ENCODE data around the gene AMH. TPM values are rescaled to one million over a fixed set of nuclear protein-coding genes. Genes with fewer than 3 reads are reported as not detected.
A peak's percentile ranks its signal among the peaks of the same experiment; 100 is the strongest.

AMH gene
- total and polyA plus RNA-seq, 2 of the 4 experiments (the other 2 are of a cell fraction): 0.86 TPM; not detected in 1

- H3K18ac ChIP-seq (ENCODE audit: low read depth, low read length): no peak overlapping the region
- ATAC-seq (ENCODE audit: low read depth) (peak; percentile 53), DNase-seq (peak; percentile 54)
- H3K9me1 ChIP-seq (ENCODE audit: insufficient read depth, low read length): no peaks in the 10 kb centered on the region
- dilution Hi-C loops (cut with HindIII; ENCODE audit: low sequenced_read_pairs, unreplicated experiment): no loop called here
- no peak overlapping the region for H3K4me3 ChIP-seq (ENCODE audit: insufficient read depth, low read depth, low read length)
- H2BK20ac ChIP-seq (ENCODE audit: low read depth, low read length): no peak overlapping the region
- H2AK9ac ChIP-seq (replicated peaks; ENCODE audit: low read depth, low read length, poor library complexity): no peak overlapping the region
- no peak overlapping the region for H4K8ac ChIP-seq (ENCODE audit: low read depth in 2 of 2, low read length in 2 of 2)
- H3K27me3 ChIP-seq (ENCODE audit: control insufficient read depth, insufficient read depth, low read length): peaks cover 36% of the 10 kb centered on the region
- peaks cover 5% of the 10 kb centered on the region for H3K4me1 ChIP-seq (ENCODE audit: control insufficient read depth, insufficient read depth, low read length)
- no peaks in the 10 kb centered on the region for H3K9me3 ChIP-seq (ENCODE audit: control insufficient read depth, insufficient read depth, low read length)
- intact Hi-C loops (cut with micrococcal nuclease): no loop called here
- H2BK15ac ChIP-seq (ENCODE audit: low read depth, low read length): no peak overlapping the region
- no peak overlapping the region for H4K91ac ChIP-seq (ENCODE audit: insufficient read depth, low read depth, low read length)
- H3K23ac ChIP-seq (ENCODE audit: low read depth, low read length): no peak overlapping the region
- no peak overlapping the region for H4K5ac ChIP-seq (ENCODE audit: low read depth, low read length)
- peak overlapping the region; percentile 23; the same call in 1 of the 2 replicates for H3K4me2 ChIP-seq (ENCODE audit: low read depth, low read length)
- peaks cover 15% of the 10 kb centered on the region; the same call in 1 of the 2 replicates for H4K20me1 ChIP-seq (ENCODE audit: insufficient read depth, low read length)
- H2BK5ac ChIP-seq (ENCODE audit: low read depth, low read length, poor library complexity, severe bottlenecking): no peak overlapping the region
- H3K4ac ChIP-seq (ENCODE audit: low read depth, low read length): no peak overlapping the region
- no peak overlapping the region for H3K56ac ChIP-seq (ENCODE audit: extremely low read depth, insufficient read depth, low read length)
- H3K9ac ChIP-seq (ENCODE audit: low read depth, low read length): no peak overlapping the region
- WGBS, 2 experiments (ENCODE audit: extremely low coverage in 2 of 2, insufficient read length in 1 of 2): 14% methylated on average over 10 of the region's 26 CpGs; no CpG with 5 or more reads in 1 of the 2 experiments
- peak overlapping the region; percentile 75 for H2AFZ ChIP-seq (replicated peaks; ENCODE audit: low read length, poor library complexity)
- H3K36me3 ChIP-seq (ENCODE audit: control insufficient read depth, insufficient read depth, low read length): no peaks in the 10 kb centered on the region
- no TSS peak for BruUV-seq (replicated peaks)
- in situ Hi-C loops (cut with MboI; ENCODE audit: low sequenced_read_pairs): no loop called here
- no peak overlapping the region for H2BK120ac ChIP-seq (ENCODE audit: low read depth, low read length)
- ChIA-PET CTCF (interaction anchor here (1.2 kb wide), 1 partner anchor 21 kb away, joined by 3 read pairs; no protein-coding TSS in a partner anchor), POLR2A (ENCODE audit: unreplicated experiment) (no interaction called here)
- H3K79me1 ChIP-seq (ENCODE audit: low read depth in 1 of 2, low read length in 2 of 2): no peaks in the 10 kb centered on the region
- no peak overlapping the region for H2AK5ac ChIP-seq (ENCODE audit: low read depth, low read length)
- no peak overlapping the region for H3K27ac ChIP-seq (ENCODE audit: insufficient read depth, low read length)
- H3K14ac ChIP-seq (replicated peaks; ENCODE audit: low read depth, low read length): no peak overlapping the region
- TF ChIP-seq BHLHE40 (IDR thresholded peaks at IDR 0.05; ENCODE audit: low read depth, low read length) (no peak), POLR2A (IDR thresholded peaks at IDR 0.05; ENCODE audit: low read depth, low read length) (no peak), ELK1 (IDR thresholded peaks at IDR 0.05; ENCODE audit: borderline replicate concordance, low read depth, low read length) (no peak), SMC3 (IDR thresholded peaks at IDR 0.05; ENCODE audit: low read depth, low read length) (no peak), CEBPB (IDR thresholded peaks at IDR 0.05; ENCODE audit: low read depth, low read length) (no peak), RFX5 (IDR thresholded peaks at IDR 0.05; ENCODE audit: low read depth, low read length) (no peak), MAFK (IDR thresholded peaks at IDR 0.05; ENCODE audit: low read depth, low read length) (no peak), RAD21 (IDR thresholded peaks at IDR 0.05; ENCODE audit: low read length) (no peak), CTCF (conservative IDR thresholded peaks at IDR 0.05; ENCODE audit: low read depth, low read length) (no peak), CHD1 (IDR thresholded peaks at IDR 0.05; ENCODE audit: low read depth, low read length) (no peak), FOS (IDR thresholded peaks at IDR 0.05; ENCODE audit: low read depth, low read length) (no peak), MXI1 (IDR thresholded peaks at IDR 0.05; ENCODE audit: borderline replicate concordance, low read depth, low read length) (no peak), USF2 (IDR thresholded peaks at IDR 0.05; ENCODE audit: low read depth, low read length) (no peak), RCOR1 (IDR thresholded peaks at IDR 0.05; ENCODE audit: insufficient replicate concordance, low read length) (no peak), NFE2L2 (IDR thresholded peaks at IDR 0.05; ENCODE audit: low read depth, low read length) (no peak), MAZ (IDR thresholded peaks at IDR 0.05; ENCODE audit: borderline replicate concordance, low read depth, low read length) (no peak)
Observed at GRCh38 chr19:2294687-2295335, 45.7 kb downstream of the AMH start.

Measured in IMR-90 (cell line).